ENCODE results near the gene ABHD1. TPM values are rescaled to one million over a fixed set of nuclear protein-coding genes. Genes with fewer than 3 reads are reported as not detected.

Gene ABHD1
- total RNA-seq, 4 donors from 2014 or later = 1.2 TPM; not detected in 3

- no peak for TF ChIP-seq POLR2A (IDR thresholded peaks at IDR 0.05)
- TF ChIP-seq CTCF (IDR thresholded peaks at IDR 0.05) = no peak
- intact Hi-C loops (cut with DNase I; ENCODE audit: low total_unique reads) = loop anchor here (10.0 kb wide), 1 partner anchor 60 kb away; no protein-coding TSS in a partner anchor
- Histone ChIP-seq H3K4me1 (peaks cover 0 to 12% of the 10 kb centered on the region in 2 donors), H3K36me3 (no peaks in the 10 kb centered on the region), H3K9me3 (no peaks in the 10 kb centered on the region), H3K4me3 (peak overlapping the region in 1 of 2 donors; percentile 10), H3K27me3 (no peaks in the 10 kb centered on the region), H3K27ac (peak overlapping the region; percentile 89 to 96)
- no peak for DNase-seq
Observed at GRCh38 chr2:27134781-27135477, 11.3 kb downstream of the ABHD1 start.

GRCh38 chr2:27135478-27135955 is 11.9 kb downstream of the ABHD1 start:
- Histone ChIP-seq H3K27ac (no peak overlapping the region), H3K27me3 (no peaks in the 10 kb centered on the region), H3K36me3 (no peaks in the 10 kb centered on the region), H3K9me3 (no peaks in the 10 kb centered on the region), H3K4me3 (no peak overlapping the region), H3K4me1 (peaks cover 0 to 12% of the 10 kb centered on the region in 2 donors)
- no peak for TF ChIP-seq POLR2A (IDR thresholded peaks at IDR 0.05)
- TF ChIP-seq CTCF (IDR thresholded peaks at IDR 0.05) = no peak
- no peak for DNase-seq
- intact Hi-C loops (cut with DNase I; ENCODE audit: low total_unique reads) = loop anchor here (10.0 kb wide), 1 partner anchor 59 kb away; no protein-coding TSS in a partner anchor

GRCh38 chr2:27136751-27137150 is 13.1 kb downstream of the ABHD1 start:
- Histone ChIP-seq H3K9me3 (no peaks in the 10 kb centered on the region), H3K36me3 (no peaks in the 10 kb centered on the region), H3K4me3 (no peak overlapping the region), H3K4me1 (peaks cover 0 to 12% of the 10 kb centered on the region in 2 donors), H3K27ac (no peak overlapping the region), H3K27me3 (no peaks in the 10 kb centered on the region)
- intact Hi-C loops (cut with DNase I; ENCODE audit: low total_unique reads) = loop anchor here (10.0 kb wide), 1 partner anchor 58 kb away; no protein-coding TSS in a partner anchor
- TF ChIP-seq POLR2A (IDR thresholded peaks at IDR 0.05) (no peak), CTCF (IDR thresholded peaks at IDR 0.05) (no peak)
- no peak for DNase-seq

GRCh38 chr2:27137322-27137935 is 13.8 kb downstream of the ABHD1 start:
- TF ChIP-seq CTCF (IDR thresholded peaks at IDR 0.05) = no peak
- TF ChIP-seq POLR2A (IDR thresholded peaks at IDR 0.05) = no peak
- intact Hi-C loops (cut with DNase I; ENCODE audit: low total_unique reads) = loop anchor here (10.0 kb wide), 1 partner anchor 57 kb away; no protein-coding TSS in a partner anchor
- H3K27ac ChIP-seq = no peak overlapping the region
- H3K4me1 ChIP-seq = peaks cover 0 to 12% of the 10 kb centered on the region in 2 donors
- DNase-seq = no peak
- H3K4me3 ChIP-seq = no peak overlapping the region
- no peaks in the 10 kb centered on the region for H3K27me3 ChIP-seq
- no peaks in the 10 kb centered on the region for H3K36me3 ChIP-seq
- H3K9me3 ChIP-seq = no peaks in the 10 kb centered on the region

GRCh38 chr2:27138111-27138510 is 14.5 kb downstream of the ABHD1 start:
- intact Hi-C loops (cut with DNase I; ENCODE audit: low total_unique reads) = loop anchor here (10.0 kb wide), 1 partner anchor 57 kb away; no protein-coding TSS in a partner anchor
- H3K4me1 ChIP-seq = peaks cover 0 to 6% of the 10 kb centered on the region in 2 donors

More at GRCh38 chr2:27138111-27138510, 14.5 kb downstream of the ABHD1 start:
- Histone ChIP-seq H3K9me3 (no peaks in the 10 kb centered on the region), H3K27me3 (no peaks in the 10 kb centered on the region), H3K27ac (no peak overlapping the region), H3K36me3 (no peaks in the 10 kb centered on the region), H3K4me3 (no peak overlapping the region)
- no peak for TF ChIP-seq POLR2A (IDR thresholded peaks at IDR 0.05)
- TF ChIP-seq CTCF (IDR thresholded peaks at IDR 0.05) = no peak
- DNase-seq = no peak
